Colonic mucosa (tissue), 4 donors: ENCODE results near the gene SPATA20. TPM values are rescaled to one million over a fixed set of nuclear protein-coding genes. Genes with fewer than 3 reads are reported as not detected.

Experiments used
- DNase-seq: peaks from one replicate; pipeline ENCODE4 v3.0.0-alpha.2; 2020
- H3K27ac ChIP-seq: fragments of 200-600 bp; one replicate; pipeline ENCODE4 v1.8.0; 2021
- H3K27me3 ChIP-seq: fragments of 200-600 bp; one replicate; pipeline ENCODE4 v1.8.0; 2021
- H3K36me3 ChIP-seq: fragments of 200-600 bp; one replicate; pipeline ENCODE4 v1.8.0; 2021
- H3K4me1 ChIP-seq: fragments of 200-600 bp; one replicate; pipeline ENCODE4 v1.8.0; 2021; ENCODE audit warnings: mild to moderate bottlenecking
- H3K4me3 ChIP-seq: fragments of 200-600 bp; one replicate; pipeline ENCODE4 v1.8.0; 2021
- H3K9ac ChIP-seq, 2 donors: one replicate each; pipeline ENCODE4 v1.7.0; 2013; ENCODE audit warnings: control low read depth in 2 of 2, low read depth in 2 of 2, low read length in 2 of 2
- H3K9me3 ChIP-seq: fragments of 200-600 bp; one replicate; pipeline ENCODE4 v1.8.0; 2021
- intact Hi-C: fragments of 100-400 bp; cut with DNase I; formaldehyde crosslinking; loops from one replicate; pipeline ENCODE4 v1.14.1; 2022
- total RNA-seq, 2 donors: library from RNA; stranded (reverse); fragmentation: NEBNext Ultra II Directional in 1 of 2; extraction: Animal tissue kit (Norgen Biotek cat#: 25700) in 1 of 2; gene quantifications; one replicate each; pipeline ENCODE4 v1.2.1, GENCODE V29; 2021
- TF ChIP-seq, protein P1 (sequence below): fragments of 200-600 bp; IDR thresholded peaks from one replicate; pipeline ENCODE4 v1.8.0; 2022; ENCODE audit warnings: antibody characterized with exemption, mild to moderate bottlenecking
- donor health status: healthy.
- donor health status: DM: no; HTN: no; CAD: no.
- donor health status: DM: no; HTN: no; CAD: no.

SPATA20 gene
- total RNA-seq, 2 donors from 2014 or later: 41.6 to 53.1 TPM

DNA sequence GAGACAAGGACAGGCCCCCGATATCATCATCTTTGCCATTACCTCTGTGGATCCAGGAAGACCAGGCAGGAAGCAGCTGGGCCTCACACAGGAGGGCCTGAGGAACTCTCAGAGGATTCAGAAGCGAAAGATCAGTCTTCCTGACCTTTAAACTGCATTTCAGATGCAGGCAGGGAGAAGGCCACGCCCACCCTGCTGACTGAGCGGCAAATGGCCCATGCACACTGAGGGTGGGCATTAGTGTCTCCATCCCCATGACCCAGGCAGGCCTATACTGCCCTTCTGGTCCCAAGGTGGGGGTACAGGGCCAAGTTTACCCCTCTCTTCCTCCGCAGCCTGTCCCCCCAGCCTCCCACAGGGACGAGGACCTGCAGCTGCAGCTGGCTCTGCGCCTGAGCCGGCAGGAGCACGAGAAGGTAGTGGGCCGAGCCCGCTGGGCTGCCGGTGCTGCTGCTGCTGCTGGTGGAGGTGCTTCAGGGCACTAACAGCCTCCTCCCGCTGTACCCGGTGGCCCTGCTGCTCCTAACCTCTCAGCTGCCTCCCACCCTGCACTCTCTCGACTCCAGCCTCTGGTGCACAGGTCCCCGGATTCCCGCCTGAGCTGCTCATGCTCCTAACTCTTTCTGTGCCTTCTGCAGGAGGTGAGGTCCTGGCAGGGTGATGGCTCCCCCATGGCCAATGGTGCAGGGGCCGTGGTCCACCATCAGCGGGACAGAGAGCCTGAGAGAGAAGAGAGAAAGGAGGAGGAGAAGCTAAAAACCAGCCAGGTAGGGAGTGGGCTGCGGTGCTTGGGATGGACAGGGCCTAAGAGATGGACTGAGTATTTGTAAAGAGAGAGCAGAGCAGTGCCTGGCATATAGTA, 8.2 kb upstream of the SPATA20 start:
- intact Hi-C loops: loop anchor here (5.0 kb wide), 1 partner anchor 56 kb away; no protein-coding TSS in a partner anchor
- no peaks in the 10 kb centered on the region for H3K27me3 ChIP-seq
- H3K4me1 ChIP-seq: peaks cover 23% of the 10 kb centered on the region
- H3K9ac ChIP-seq: peak overlapping the region in 1 of 2 donors; percentile 89
- H3K36me3 ChIP-seq: no peaks in the 10 kb centered on the region
- TF ChIP-seq, protein P1, sequence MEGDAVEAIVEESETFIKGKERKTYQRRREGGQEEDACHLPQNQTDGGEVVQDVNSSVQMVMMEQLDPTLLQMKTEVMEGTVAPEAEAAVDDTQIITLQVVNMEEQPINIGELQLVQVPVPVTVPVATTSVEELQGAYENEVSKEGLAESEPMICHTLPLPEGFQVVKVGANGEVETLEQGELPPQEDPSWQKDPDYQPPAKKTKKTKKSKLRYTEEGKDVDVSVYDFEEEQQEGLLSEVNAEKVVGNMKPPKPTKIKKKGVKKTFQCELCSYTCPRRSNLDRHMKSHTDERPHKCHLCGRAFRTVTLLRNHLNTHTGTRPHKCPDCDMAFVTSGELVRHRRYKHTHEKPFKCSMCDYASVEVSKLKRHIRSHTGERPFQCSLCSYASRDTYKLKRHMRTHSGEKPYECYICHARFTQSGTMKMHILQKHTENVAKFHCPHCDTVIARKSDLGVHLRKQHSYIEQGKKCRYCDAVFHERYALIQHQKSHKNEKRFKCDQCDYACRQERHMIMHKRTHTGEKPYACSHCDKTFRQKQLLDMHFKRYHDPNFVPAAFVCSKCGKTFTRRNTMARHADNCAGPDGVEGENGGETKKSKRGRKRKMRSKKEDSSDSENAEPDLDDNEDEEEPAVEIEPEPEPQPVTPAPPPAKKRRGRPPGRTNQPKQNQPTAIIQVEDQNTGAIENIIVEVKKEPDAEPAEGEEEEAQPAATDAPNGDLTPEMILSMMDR: no peak
- no peak overlapping the region for H3K27ac ChIP-seq
- no peak overlapping the region for H3K4me3 ChIP-seq
- H3K9me3 ChIP-seq: no peaks in the 10 kb centered on the region
- DNase-seq: peak; percentile 49

DNA sequence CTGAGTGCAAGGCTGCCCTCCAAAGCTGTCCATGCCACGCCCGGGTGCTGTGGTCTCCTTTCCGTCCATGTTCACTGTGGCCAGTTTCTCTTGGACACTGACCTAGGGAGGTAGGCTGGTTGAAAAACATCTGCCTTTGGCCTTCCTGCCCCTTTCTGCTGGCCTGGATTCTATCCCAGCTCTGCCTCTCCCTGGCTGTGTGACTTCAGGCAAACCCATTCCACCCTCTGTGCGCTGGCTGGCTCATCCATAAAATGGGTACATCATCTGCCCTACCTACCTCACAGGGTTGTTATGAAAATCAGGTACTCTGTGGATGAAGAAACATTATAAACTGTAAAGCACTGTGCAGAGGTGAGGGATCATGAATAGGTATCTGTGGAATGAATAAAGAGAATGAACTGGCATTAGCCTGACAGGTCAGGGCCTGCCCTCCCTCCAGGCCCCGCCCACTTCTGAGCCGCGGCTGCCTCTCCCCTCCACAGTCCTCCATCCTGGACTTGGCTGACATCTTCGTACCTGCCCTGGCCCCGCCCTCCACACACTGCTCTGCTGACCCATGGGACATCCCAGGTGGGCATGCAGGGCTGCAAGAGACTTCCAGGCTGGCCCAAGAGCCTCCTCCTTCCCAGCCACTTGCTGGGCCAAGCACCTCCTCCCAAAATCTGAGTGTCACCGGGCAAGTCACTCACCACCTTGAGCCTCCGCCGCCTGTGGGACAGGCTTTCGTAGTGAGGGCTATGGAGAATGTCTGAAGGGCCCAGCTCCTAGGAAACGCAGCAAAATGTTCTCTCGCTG, 7.0 kb upstream of the SPATA20 start:
- peak; percentile 75 for DNase-seq
- peaks cover 23% of the 10 kb centered on the region for H3K4me1 ChIP-seq
- H3K36me3 ChIP-seq: no peaks in the 10 kb centered on the region
- TF ChIP-seq, protein P1: no peak
- H3K9ac ChIP-seq: peak overlapping the region in 1 of 2 donors; percentile 89
- H3K9me3 ChIP-seq: no peaks in the 10 kb centered on the region
- no peak overlapping the region for H3K4me3 ChIP-seq
- H3K27ac ChIP-seq: no peak overlapping the region
- no peaks in the 10 kb centered on the region for H3K27me3 ChIP-seq
- intact Hi-C loops: loop anchor here (5.0 to 10.0 kb wide), 2 partner anchors 58 to 415 kb away; no protein-coding TSS in a partner anchor

DNA sequence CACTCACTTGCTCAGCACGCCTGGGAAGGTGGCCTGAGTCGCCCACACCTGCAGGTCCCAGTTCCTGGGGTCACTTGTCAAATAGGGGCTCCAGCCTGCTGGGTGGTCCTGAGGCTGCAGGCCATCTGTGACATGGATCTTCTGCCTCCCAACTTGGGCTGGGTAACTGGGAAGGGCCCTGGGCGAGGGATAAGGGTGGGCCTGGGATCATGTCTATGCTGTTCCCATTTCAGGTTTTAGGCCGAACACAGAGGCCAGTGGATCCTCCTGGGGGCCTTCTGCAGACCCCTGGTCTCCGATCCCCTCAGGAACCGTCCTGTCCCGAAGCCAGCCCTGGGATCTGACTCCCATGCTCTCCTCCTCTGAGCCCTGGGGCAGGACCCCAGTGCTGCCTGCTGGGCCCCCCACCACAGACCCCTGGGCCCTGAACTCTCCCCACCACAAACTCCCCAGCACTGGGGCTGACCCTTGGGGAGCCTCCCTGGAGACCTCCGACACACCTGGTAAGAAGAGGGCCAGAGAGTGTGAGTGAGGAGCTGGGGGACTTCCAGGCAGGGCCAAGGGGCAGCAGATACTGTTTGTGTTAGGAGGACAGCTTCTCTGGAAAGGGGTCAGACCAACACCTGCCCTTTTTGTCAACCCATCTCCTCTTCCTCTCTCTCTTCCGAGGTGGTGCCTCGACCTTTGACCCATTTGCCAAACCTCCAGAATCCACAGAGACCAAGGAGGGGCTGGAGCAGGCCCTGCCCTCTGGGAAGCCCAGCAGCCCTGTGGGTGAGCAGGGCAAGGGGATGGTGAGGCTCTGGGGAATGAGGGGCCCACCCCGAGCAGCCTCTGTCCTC, 6.2 kb upstream of the SPATA20 start:
- peak; percentile 58 for DNase-seq
- no peaks in the 10 kb centered on the region for H3K36me3 ChIP-seq
- no peaks in the 10 kb centered on the region for H3K9me3 ChIP-seq
- no peaks in the 10 kb centered on the region for H3K27me3 ChIP-seq
- peak overlapping the region; percentile 31 for H3K4me3 ChIP-seq
- H3K4me1 ChIP-seq: peaks cover 23% of the 10 kb centered on the region
- intact Hi-C loops: loop anchor here (10.0 kb wide), 1 partner anchor 414 kb away; no protein-coding TSS in a partner anchor
- TF ChIP-seq, protein P1: no peak
- peak overlapping the region; percentile 82 to 89 for H3K9ac ChIP-seq
- peak overlapping the region; percentile 90 for H3K27ac ChIP-seq

DNA sequence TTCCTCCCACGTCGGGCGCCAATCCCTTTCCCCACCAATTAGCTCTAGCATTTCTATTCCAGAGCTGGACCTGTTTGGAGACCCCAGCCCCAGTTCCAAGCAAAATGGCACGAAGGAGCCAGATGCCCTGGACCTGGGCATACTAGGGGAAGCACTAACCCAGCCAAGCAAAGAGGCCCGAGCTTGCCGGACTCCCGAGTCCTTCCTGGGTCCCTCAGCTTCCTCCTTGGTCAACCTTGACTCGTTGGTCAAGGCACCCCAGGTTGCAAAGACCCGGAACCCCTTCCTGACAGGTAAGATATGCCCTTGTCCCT, 5.6 kb upstream of the SPATA20 start:
- H3K27me3 ChIP-seq: no peaks in the 10 kb centered on the region
- no peak for DNase-seq
- peak overlapping the region; percentile 90 for H3K27ac ChIP-seq
- TF ChIP-seq, protein P1: no peak
- H3K36me3 ChIP-seq: no peaks in the 10 kb centered on the region
- no peaks in the 10 kb centered on the region for H3K9me3 ChIP-seq
- peak overlapping the region; percentile 31 for H3K4me3 ChIP-seq
- H3K4me1 ChIP-seq: peaks cover 23% of the 10 kb centered on the region
- H3K9ac ChIP-seq: peak overlapping the region; percentile 82 to 89
- intact Hi-C loops: loop anchor here (10.0 kb wide), 1 partner anchor 413 kb away; no protein-coding TSS in a partner anchor
